Stimulated activated CD8-positive, alpha-beta memory T cell treated with anti-CD3 and anti-CD28 coated beads, Interleukin-15, amount 100 ng/mL, for 4 hours (primary cell): ENCODE measurements around the gene DNAJA3.
A peak's percentile ranks its signal among the peaks of the same experiment; 100 is the strongest.
"Not testable (repeated sequence)": the region's sequence is repeated elsewhere in the genome, so short reads cannot be mapped to it uniquely, and the experiment has no call there.

ENCODE experiments used
- DNase-seq, 2 donors: peaks; one replicate each; pipeline ENCODE4 v3.0.0-alpha.2; 2020; ENCODE audit warnings: low read depth in 2 of 2

Gene DNAJA3

GRCh38 chr16:4387781-4388180, 37.9 kb upstream of the DNAJA3 start:
- no peak for DNase-seq

- DNase-seq, result no peak
Observed at GRCh38 chr16:4388271-4389021, 37.2 kb upstream of the DNAJA3 start.

- DNase-seq, result no peak
Observed at GRCh38 chr16:4389051-4389955, 36.4 kb upstream of the DNAJA3 start.

- DNase-seq, result no peak
Observed at GRCh38 chr16:4390266-4391260, 35.1 kb upstream of the DNAJA3 start.

GRCh38 chr16:4391631-4392381, 33.9 kb upstream of the DNAJA3 start:
- DNase-seq, result no peak

GRCh38 chr16:4392382-4393239, 33.1 kb upstream of the DNAJA3 start:
- no peak for DNase-seq

- DNase-seq, result no peak
Observed at GRCh38 chr16:4393240-4393600, 32.4 kb upstream of the DNAJA3 start.

GRCh38 chr16:4393850-4394249, 31.8 kb upstream of the DNAJA3 start:
- DNase-seq, result not testable (repeated sequence)

GRCh38 chr16:4395055-4395726, 30.5 kb upstream of the DNAJA3 start:
- DNase-seq, result no peak

GRCh38 chr16:4399001-4399730, 26.5 kb upstream of the DNAJA3 start:
- no peak for DNase-seq

GRCh38 chr16:4401094-4401501, 24.6 kb upstream of the DNAJA3 start:
- DNase-seq, result no peak

GRCh38 chr16:4401510-4401909, 24.2 kb upstream of the DNAJA3 start:
- no peak for DNase-seq

GRCh38 chr16:4402439-4403132, 23.1 kb upstream of the DNAJA3 start:
- DNase-seq, result peak in 1 of 2 donors; percentile 39

GRCh38 chr16:4403133-4403949, 22.3 kb upstream of the DNAJA3 start:
- DNase-seq, result no peak

GRCh38 chr16:4404247-4404966, 21.3 kb upstream of the DNAJA3 start:
- DNase-seq, result no peak

GRCh38 chr16:4404967-4405696, 20.5 kb upstream of the DNAJA3 start:
- DNase-seq, result no peak
